NCI-H345 treated with DMSO at 0.1 percent for 48 hours (cell line): ENCODE data around the gene SHISA3.

ENCODE experiments used
- DNase-seq: peaks from one replicate; lab custom pipeline; 2025; ENCODE audit not compliant: unreplicated experiment; lab: John Stamatoyannopoulos, UW

Gene SHISA3

GRCh38 chr4:42391355-42391664 is 6.0 kb upstream of the SHISA3 start:
- no peak for DNase-seq

GRCh38 chr4:42391981-42392380 is 5.3 kb upstream of the SHISA3 start:
- DNase-seq, result no peak

GRCh38 chr4:42392436-42392835 is 4.9 kb upstream of the SHISA3 start:
- no peak for DNase-seq

- no peak for DNase-seq
Observed at GRCh38 chr4:42395595-42395994, 1.7 kb upstream of the SHISA3 start.

GRCh38 chr4:42396361-42396751 is 932 bp upstream of the SHISA3 start:
- DNase-seq, result no peak

GRCh38 chr4:42397635-42398170 is 415 bp downstream of the SHISA3 start:
- no peak for DNase-seq

GRCh38 chr4:42398171-42398870 is 1.0 kb downstream of the SHISA3 start:
- no peak for DNase-seq

- DNase-seq, result no peak
Observed at GRCh38 chr4:42398871-42399331, 1.6 kb downstream of the SHISA3 start.

GRCh38 chr4:42399393-42399792 is 2.1 kb downstream of the SHISA3 start:
- no peak for DNase-seq

- DNase-seq, result no peak
Observed at GRCh38 chr4:42401171-42401570, 3.9 kb downstream of the SHISA3 start.

GRCh38 chr4:42404001-42404400 is 6.7 kb downstream of the SHISA3 start:
- DNase-seq, result no peak

GRCh38 chr4:42410446-42410845 is 13.2 kb downstream of the SHISA3 start:
- DNase-seq, result no peak

GRCh38 chr4:42411803-42412202 is 14.5 kb downstream of the SHISA3 start:
- DNase-seq, result no peak

- no peak for DNase-seq
Observed at GRCh38 chr4:42412251-42412650, 15.0 kb downstream of the SHISA3 start.

- DNase-seq, result no peak
Observed at GRCh38 chr4:42415281-42415680, 18.0 kb downstream of the SHISA3 start.

GRCh38 chr4:42416017-42416416 is 18.7 kb downstream of the SHISA3 start:
- DNase-seq, result no peak

GRCh38 chr4:42417550-42417949 is 20.3 kb downstream of the SHISA3 start:
- no peak for DNase-seq

- DNase-seq, result no peak
Observed at GRCh38 chr4:42420140-42420539, 22.9 kb downstream of the SHISA3 start.

- DNase-seq, result no peak
Observed at GRCh38 chr4:42425146-42426065, 28.1 kb downstream of the SHISA3 start.

- no peak for DNase-seq
Observed at GRCh38 chr4:42428036-42428435, 30.7 kb downstream of the SHISA3 start.

- no peak for DNase-seq
Observed at GRCh38 chr4:42436928-42437565, 39.8 kb downstream of the SHISA3 start.

GRCh38 chr4:42440083-42440482 is 42.8 kb downstream of the SHISA3 start:
- DNase-seq, result no peak
